ENCODE measurements around the gene ZNF423. TPM values are rescaled to one million over a fixed set of nuclear protein-coding genes. Genes with fewer than 3 reads are reported as not detected.
"Not testable (repeated sequence)": the region's sequence is repeated elsewhere in the genome, so short reads cannot be mapped to it uniquely, and the experiment has no call there.

ZNF423 gene
- total RNA-seq, 1 experiment from 2014 or later: not detected

DNA sequence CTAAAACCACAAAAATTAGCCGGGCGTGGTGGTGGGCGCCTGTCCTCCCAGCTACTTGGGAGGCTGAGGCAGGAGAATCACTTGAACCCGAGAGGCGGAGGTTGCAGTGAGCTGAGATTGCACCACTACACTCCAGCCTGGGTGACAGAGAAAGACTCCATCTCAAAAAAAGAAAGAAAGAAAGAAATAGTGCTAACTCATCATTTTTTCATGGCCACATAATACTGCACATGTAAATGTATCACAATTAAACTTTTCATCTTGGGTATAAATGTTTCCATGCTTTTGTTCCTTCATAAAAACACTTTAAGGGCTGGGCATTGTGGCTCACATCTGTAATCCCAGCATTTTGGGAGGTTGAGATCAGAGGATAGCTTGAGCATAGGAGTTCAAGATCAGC lies 15.9 kb upstream of the ZNF423 start:
- not testable (repeated sequence) for DNase-seq (ENCODE audit: low read depth)

DNA sequence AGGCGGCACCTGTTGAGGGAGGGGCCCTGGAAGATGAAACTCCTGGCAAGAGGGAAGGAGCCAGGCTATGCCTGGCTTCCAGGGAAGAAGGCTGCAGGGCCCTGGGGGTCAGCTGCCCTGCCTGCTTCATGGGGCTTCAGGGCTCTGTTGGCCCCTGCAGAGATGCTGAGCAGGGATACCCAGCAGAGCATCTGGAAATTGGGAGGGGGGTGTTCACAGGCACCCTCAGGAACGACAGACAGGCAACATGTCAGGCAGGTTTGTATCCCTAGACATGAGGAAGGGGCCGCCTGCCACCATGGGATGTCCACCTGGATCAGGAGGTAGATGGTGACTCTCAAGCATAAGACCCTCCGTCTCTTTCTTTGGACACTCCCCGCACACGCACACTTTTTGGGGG lies 13.8 kb upstream of the ZNF423 start:
- no peak for DNase-seq (ENCODE audit: low read depth)

DNA sequence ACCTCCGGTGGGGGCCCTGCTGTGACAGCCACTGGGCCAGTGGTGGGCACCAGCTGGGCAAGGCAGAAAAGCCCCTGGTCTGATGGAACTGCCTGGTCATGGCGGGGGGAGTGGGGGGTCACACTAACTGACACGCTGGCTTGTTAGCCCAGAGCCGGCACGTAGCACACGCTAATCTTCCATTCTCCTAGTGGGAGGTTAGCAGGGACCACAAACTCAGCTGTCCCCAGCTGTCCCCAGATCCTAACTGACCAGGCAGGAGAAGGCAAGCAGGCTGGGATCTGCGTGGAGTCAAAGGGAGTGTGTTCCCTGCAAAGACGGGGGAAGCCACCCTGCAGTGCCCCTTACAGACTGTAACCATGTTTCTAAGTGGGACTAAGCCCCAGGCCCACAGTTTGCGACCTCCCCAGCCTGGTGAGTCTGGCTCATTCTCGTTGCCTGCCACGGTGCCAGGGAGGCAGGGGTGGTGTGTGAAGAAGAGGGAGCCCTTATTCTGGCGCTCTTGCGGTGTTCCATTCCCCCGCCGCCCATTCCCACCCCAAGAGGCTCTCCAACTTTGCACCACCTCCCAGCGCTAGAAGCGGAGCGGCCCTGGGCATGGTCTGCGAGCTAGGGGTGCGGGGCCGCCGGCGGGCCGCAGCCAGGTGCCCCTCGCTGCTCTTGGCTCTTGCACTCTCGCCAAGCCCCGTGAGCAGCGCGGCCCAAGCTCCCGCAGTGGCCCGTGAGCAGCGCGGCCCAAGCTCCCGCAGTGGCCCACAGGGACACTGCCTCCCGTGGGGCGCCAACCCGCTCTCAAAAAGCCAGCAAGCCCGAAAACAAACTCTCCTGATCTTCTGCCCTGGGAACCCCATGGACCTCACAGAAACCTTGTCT lies 12.1 kb upstream of the ZNF423 start:
- DNase-seq (ENCODE audit: low read depth): no peak

DNA sequence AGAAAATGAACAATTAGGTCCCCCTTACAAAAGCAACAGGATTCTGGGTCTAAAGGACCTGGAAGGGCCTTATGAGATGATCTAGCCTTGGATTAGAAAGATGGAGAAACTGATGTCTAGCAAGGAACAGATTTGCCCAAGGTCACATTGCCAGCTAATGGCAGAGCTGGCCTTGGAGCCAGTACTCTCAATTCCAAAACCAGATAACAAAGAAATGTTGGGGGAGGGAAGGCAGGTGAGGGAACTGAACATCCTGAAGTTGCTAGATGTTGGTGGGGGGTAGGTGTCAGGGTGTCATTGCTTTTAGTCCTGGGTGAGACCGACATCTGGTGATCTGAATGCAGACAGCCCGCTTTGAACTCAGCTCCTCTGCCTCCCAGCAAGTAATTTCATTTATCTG lies 11.3 kb upstream of the ZNF423 start:
- no peak for DNase-seq (ENCODE audit: low read depth)

DNA sequence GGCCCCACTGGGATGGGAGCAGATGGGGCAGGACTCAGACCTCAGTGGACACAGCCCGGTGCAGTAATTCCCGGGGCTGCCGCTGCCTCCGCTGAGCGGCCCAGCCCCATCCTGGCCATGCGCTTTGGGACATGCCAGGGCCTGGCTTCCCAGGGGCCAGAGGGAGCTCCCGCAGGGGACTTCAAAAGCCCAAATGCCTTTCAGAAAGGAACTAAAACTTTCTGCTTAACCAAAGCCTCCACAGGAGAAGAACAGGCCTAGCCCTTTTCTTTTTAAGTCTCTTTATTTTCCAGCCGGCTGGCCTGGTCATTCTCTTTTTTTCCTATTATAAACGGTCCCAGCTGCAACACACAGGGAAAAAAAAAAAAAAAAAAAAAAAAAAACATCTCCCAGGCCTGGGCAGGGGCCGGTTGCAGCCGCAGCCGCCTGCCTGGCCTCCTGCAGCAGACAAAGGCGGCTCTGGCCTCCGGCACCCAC lies 10.7 kb upstream of the ZNF423 start:
- no peak for DNase-seq (ENCODE audit: low read depth)

DNA sequence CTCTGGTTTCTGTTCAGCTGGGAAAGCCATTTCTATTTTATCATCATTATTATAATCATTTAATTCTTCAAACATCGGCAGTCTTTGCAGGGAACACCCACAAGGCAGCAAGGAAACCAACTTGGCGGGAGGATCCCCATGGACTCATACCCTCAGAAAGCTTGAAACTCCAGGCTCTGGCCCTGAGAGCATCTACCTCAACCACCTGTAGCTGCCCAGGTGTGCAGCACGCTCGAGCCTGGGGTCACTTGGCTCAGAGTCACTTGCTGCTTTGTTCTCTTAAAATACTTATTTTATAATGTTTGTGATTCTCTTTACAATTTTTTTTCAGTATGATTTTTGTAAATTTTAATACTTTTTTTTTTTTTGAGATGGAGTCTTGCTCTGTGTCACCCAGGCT lies 6.8 kb upstream of the ZNF423 start:
- DNase-seq (ENCODE audit: low read depth): no peak

DNA sequence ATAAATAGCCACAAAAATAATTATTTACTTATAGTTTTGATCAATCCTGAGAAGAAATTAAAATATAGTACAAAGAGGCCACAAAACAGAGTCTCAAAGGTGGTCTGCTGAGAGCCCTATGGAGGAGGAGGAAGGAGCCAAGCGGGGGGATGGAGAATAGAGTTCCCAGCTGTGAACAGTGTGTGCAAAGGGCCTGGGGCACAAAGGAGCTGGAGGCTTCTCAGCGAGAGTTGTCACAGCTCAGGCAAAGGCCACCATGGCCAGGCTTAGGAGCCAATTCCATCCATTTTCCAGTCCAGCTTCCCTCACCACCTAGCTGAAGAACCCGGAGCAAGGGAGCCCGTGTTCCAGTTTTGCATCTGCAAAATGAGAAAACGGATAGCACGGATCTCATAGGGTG lies 5.4 kb upstream of the ZNF423 start:
- DNase-seq (ENCODE audit: low read depth): no peak

DNA sequence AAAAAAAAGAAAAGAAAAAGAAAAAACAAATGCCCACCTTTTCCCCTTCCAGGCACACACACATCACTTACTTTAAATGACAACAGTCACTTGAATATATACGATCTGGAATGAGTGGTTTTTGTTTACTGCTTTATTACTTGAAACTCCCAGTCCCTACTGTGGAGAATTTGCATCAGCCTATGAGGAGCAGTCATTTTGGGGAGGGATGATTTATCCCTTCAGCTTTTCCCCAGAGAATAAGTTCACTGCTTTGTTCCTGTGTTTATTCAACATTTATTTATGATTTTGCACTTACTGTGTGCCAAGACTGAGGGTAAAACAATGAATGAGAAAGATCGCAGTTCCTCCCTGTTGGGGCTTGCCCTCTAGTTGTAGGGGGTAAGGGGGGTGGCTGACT lies 4.7 kb upstream of the ZNF423 start:
- no peak for DNase-seq (ENCODE audit: low read depth)

DNA sequence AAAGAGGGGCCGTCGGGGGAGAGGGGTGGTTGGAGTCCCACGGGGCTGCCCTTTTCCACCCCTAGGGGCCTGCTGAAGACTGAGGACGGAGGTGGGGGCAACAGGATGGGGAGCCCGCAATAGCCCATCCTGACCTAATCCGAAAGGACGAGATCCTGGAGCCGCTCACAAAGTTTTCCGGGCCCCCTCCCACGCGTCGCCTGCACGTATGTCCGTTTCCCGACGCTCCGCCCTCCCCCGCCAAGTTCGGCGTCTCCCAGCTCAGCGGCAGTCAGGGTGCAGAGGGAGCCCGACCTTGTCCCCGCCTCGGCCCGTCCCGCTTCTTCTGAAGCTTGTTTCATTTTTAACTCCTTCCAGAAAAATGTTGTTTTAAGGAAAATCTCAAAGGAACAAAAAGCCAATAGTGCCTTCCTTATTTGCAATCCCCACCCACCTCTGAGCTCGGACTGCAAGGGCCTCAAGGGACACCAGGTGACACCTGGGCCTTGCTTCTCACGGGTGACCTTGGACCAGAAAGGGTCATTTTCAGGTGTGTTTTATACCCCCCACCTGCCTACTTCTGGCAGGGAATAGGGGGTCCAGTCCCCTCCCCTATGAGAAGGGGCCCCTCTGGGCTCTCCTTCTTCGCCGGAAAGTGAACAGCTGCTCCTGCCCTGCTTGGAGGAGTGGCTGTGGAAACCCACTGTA lies 3.4 kb upstream of the ZNF423 start:
- DNase-seq (ENCODE audit: low read depth): no peak

DNA sequence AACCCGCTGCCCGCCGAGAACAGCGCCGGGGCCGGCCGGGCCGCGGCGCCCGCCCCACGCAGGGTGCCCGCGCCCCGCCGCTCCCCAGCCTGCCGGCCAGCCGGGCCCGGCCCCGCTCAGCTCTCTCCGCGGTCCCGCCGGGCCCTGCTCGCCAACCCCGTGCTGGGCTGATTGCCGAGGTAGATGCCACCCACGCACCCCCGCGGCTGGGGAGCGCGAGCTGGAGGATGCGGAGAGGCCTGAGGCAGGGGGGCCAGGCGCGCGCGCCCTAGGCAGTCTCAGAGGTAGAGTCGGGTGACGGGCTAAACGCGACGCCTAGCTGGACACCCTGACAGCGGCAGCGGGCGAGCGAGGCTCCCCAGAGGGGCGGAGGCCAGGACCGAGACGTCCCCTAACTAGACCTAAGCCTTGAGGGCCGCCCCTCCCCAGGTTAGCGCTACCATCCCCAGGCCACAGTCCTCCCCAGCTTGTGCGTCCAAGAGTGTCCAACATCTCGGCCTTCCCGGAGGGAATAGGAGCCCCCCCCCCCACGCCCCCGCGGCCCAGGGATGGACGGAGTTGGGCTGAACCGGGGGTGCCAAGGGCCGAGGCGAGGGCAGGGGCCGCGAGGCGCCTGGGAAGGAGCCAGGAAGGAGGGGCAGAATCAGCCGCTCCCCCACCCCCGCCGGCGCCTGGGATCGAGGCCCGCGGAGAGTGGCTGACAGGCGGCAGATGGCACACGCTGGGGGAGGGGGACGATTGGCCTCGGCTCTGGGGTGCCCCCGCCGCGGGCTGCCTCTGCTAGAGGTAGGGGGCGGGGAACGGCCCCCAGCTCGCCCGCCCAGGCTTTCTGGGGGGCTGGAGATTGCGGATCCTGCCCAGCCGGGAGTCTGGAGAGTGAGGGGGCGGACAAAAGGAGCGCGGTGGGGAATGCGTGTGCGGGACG lies 2.5 kb upstream of the ZNF423 start:
- DNase-seq (ENCODE audit: low read depth): no peak

DNA sequence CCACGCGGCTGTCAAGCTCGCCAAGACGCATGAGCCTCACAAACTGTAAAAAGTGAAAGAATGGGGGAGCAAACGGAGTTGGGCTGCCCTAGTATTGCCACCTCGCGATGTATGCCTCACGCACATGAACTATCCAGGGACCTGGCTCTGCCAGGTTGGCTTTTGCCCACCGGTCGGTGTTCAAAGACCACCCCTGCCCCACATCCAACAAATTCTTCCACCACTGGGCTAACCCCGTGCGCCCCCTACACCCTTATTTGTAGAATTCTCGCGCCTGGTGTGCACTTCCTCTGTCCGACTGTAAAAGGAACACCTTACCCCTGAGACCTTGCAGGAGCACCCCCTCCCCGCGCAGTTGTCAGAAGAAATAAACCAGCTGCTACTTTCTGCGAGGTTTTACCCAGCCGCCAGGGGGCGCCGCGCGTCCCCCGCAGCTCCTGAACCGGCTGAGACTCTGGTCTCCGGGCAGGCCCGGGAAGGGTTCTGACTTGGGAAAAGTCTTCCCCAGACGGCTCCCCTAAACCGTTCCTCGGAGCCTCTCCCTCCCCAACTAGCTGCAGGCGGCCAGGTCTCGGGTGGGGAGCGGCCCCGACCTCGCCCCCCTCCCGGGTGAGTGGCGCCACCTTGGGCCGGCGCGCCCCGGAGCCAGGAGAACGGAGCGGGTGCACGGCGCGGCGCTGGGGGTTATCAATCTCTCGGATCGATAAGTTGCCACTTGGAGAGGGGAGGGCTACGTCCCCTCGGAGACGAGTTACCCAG lies 1.7 kb upstream of the ZNF423 start:
- DNase-seq (ENCODE audit: low read depth): peak; percentile 12

DNA sequence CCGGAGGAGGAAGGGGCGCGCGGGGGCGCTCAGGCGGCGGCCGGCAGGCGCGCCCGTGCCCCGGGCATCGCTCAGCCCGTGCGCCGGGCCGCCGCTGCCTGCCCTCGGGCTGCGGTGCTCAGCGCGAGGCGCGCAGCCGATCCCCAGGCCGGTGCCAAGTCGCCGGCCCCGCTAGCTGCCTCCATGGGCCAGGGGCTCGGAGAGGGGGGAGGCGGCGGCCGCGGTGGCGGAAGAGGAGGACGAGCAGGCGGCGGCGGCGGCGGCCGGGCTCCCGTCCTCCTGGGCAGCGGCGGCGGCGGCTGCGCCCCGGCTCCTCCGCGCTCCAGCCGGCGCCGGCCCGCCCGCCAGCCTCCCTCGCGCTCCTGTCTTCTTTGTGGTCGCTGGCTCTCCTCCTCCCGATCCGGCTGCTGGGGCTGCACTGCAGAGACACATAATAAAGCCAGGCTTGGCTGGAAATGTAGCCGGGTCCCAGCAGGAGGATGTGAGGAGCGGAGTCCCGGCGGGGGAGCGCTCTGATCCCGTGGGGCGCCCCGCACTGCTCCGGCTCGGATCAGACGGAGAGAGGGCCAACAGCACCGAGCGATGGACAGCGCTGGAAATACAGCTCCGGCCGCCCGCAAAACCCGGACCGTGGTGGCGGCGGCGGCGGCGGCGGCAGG lies 889 bp upstream of the ZNF423 start:
- peak; percentile 44 for DNase-seq (ENCODE audit: low read depth)

DNA sequence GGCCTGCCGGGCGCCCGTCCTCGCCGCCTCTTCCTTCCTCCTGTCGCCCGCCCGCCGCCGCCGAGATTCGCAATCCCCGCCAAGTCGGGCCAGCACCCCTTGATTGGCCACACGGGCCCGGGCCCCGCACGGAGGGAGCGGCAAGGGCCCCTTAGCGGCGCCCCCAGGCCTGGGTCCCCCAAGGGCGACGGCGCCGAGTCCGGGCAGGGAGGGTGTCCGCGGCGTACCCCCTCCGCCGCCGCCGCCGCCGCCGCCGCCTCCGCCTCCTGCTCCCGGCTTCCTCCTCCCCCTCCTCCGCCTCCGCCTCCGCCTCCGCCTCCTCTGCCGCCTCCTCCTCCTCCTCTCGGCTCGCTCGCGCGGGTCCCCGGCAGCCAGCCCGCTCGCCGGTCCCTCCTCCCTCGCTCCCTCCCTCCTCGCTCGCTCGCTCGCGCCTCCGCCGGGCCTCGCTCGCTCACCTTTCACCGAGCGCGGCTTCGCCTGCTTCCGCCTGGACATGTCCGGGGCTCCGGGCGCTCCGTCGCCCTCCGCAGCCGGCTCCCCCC lies 561 bp downstream of the ZNF423 start:
- DNase-seq (ENCODE audit: low read depth): peak; percentile 64

DNA sequence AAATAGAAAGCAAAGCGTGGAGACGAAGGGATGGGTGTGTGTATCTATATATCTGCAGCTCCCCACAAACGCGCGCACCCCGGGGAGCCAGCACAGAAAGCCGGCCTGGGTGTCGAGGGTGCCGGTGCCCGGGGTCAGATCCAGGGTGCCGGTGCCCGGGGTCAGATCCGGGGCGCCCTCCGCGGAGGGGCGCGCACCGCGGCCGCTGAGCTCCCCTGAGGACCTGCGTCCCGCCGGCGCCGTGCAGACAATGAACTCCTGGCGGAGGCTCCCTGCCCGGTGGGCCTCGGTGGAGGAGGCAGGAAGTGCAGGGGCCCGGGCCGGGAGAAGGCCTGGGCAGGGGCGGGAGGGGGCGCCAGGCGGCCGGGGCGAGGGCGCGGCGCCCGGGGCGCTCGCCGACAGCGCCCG lies 1.1 kb downstream of the ZNF423 start:
- DNase-seq (ENCODE audit: low read depth): no peak

DNA sequence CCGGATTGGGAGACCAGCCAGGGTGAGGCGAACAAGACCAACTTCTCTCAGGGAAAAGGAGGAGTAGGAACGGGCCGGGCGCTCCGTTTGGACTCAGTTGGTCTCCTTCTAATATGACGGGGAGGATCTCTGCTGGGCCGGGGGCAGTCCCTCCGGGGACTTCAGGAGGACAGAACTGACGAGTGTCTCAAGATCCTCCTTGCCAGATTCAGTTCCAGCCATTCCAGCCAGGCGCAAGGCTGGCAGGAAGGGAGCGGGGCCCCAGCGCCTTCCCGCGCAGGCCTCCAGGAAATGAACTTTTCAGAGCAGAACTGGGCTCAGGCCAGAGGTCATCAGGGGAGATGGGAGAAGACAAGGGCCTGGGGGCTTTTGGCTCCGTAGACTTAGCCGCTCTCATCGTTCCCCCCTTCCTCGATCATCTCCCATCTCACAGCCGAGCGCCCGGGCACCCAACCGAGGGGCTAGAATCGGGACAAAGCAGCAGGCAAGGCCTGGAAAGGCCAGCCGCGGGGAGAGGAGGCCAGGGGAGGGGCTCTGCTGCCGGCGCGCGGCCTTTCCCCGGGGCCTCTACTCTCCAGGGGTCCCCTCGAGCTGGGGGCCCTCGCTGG lies 1.6 kb downstream of the ZNF423 start:
- DNase-seq (ENCODE audit: low read depth): no peak

DNA sequence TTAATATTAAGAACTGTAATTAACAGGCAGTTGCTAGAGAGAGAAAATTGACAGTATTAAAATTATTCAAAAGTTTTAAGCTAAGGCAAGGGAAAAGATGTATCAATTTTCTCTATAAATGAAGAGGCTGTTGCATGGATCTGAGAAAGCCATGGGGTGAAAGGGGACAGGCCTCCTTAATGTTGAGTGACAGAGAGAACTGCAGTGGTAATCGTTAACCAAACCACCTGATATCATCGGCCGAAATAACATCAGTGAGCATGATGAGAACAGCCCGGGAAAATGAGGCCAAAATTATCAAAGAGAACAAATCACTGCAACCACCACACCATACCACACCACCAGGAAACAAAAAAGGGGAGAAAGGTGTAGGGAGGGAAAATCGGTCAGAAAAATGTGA lies 3.6 kb downstream of the ZNF423 start:
- no peak for DNase-seq (ENCODE audit: low read depth)

DNA sequence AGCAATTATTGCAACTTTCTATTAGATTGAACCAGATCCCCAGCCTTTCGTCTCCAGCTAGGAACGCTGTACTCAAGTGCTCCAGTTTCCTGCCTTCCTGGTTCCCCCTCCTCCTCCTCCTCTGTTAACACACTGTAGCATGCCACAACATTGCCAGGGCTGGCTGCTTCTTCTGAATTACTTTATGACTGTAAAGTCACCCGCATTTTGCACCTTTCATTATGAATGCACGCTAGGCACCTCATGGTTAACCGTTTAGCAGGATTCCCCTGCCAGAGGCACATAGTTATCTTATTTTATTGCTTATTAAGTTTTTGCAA lies 4.5 kb downstream of the ZNF423 start:
- DNase-seq (ENCODE audit: low read depth): no peak

DNA sequence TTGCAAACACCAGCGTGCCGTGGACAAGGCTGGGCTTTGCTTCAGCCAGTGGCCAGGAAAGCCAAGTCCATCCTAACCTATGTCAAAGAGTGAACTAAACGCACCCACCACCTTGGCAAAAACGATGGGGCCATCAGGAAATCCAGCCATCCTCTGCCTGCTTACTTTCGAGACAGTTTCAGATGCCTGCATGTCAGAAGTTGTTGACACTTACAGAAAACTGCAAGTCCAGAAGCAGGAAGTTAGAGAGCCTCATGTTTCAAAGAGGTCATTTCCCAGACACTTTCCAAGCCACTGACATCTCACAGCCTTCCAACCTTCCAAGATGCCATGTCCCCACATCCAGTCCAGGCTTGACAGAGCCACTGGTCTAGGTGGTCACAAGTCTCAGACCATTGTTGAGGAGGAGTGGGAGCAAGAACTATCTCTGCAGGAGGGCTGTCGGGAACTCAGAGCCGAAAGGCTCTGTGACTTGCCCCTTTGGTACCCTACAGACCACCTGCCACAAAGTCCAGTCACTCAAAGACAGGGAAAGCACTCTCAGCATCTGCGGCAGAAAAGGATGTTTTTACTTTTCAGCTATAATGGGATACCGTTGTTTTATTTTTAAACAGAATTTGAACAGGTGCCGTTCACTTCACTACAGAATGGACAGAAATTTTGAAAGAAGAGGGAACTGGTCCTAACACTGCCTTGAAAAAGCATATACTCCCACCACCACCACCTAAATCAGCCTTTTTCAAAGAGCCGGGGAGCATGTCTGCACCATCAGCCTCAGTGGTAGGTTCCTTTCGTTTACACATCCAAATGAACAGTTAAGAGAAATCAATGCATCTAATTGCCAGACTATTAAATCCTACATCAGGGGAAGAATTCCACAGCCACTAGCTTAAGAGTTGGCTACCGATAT lies 5.1 kb downstream of the ZNF423 start:
- DNase-seq (ENCODE audit: low read depth): no peak

DNA sequence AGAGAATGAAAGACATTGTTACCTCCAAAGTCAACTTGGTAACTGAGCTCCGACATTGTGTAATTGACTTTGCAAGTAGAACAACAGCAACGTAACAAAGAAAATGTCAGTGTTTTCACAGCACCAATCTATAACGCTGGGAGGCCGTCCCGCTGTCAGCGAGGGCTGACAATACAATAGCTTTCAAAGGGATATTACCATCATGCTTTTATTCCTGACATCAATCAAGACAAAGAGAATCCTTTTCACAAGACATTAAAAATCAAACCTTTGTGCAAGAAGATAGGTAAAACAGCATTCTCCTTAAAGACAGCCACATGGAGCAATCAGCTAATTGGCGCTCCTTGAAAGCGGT lies 6.2 kb downstream of the ZNF423 start:
- DNase-seq (ENCODE audit: low read depth): no peak
